PC-9 (cell line): ENCODE results near the gene PEX14. TPM values are rescaled to one million over a fixed set of nuclear protein-coding genes. Genes with fewer than 3 reads are reported as not detected.

ENCODE experiments used
- BruUV-seq: library from RNA; stranded (reverse); fragments of 400-500 nt; replicated peaks from 2 replicates; lab custom pipeline; 2021; lab: Mats Ljungman, UMichigan
- CTCF ChIA-PET: fragments of 300-600 bp; sonication (Branson Sonifier 250); formaldehyde crosslinking; loops from one replicate; lab custom pipeline; 2022; ENCODE audit warnings: antibody characterized with exemption; lab: Charles Lee
- POLR2A ChIA-PET: fragments of 300-600 bp; sonication (Branson Sonifier 250); formaldehyde crosslinking; loops from one replicate; lab custom pipeline; 2022; ENCODE audit warnings: antibody characterized with exemption; ENCODE audit not compliant: unreplicated experiment; lab: Charles Lee
- DNase-seq, 2 experiments: peaks; one replicate each; pipeline versions ENCODE4 v3.0.0 to v3.0.0-alpha.2; 2015 to 2022; ENCODE audit warnings: mixed read lengths in 1 of 2
- H2AFZ ChIP-seq: fragments of 200-600 bp; sonication (generic); 2 replicates; pipeline ENCODE4 v1.8.1; 2017; ENCODE audit warnings: antibody characterized with exemption
- H3F3A ChIP-seq: fragments of 200-600 bp; sonication (generic); 2 replicates; pipeline ENCODE4 v1.8.1; 2017; ENCODE audit warnings: antibody characterized with exemption, mild to moderate bottlenecking, low read depth; ENCODE audit not compliant: insufficient read depth
- H3K27ac ChIP-seq: fragments of 200-600 bp; sonication (generic); 2 replicates; pipeline ENCODE4 v1.6.1; 2016; ENCODE audit warnings: mixed run types
- H3K27me3 ChIP-seq: fragments of 200-600 bp; sonication (generic); 2 replicates; pipeline ENCODE4 v1.6.1; 2016; ENCODE audit warnings: low read depth, mixed run types; ENCODE audit not compliant: insufficient read depth
- H3K36me3 ChIP-seq: fragments of 200-600 bp; sonication (generic); 2 replicates; pipeline ENCODE4 v1.6.1; 2016; ENCODE audit warnings: low read depth, mixed run types
- H3K4me1 ChIP-seq: fragments of 200-600 bp; sonication (generic); replicated peaks from 2 replicates; pipeline ENCODE4 v1.6.1; 2016; ENCODE audit warnings: mixed run types; ENCODE audit not compliant: insufficient read depth
- H3K4me2 ChIP-seq: fragments of 200-600 bp; sonication (generic); 2 replicates; pipeline ENCODE4 v1.6.1; 2017; ENCODE audit warnings: mixed run types
- H3K4me3 ChIP-seq: fragments of 200-600 bp; sonication (generic); 2 replicates; pipeline ENCODE4 v1.6.1; 2016; ENCODE audit warnings: mixed run types
- H3K79me2 ChIP-seq: fragments of 200-600 bp; sonication (generic); 2 replicates; pipeline ENCODE4 v1.6.1; 2017; ENCODE audit warnings: low read depth, mixed run types
- H3K9me2 ChIP-seq: fragments of 200-600 bp; sonication (generic); 2 replicates; pipeline ENCODE4 v1.8.1; 2017; ENCODE audit warnings: mild to moderate bottlenecking; ENCODE audit not compliant: insufficient read depth
- H3K9me3 ChIP-seq: fragments of 200-600 bp; sonication (generic); 2 replicates; pipeline ENCODE4 v1.8.1; 2016; ENCODE audit warnings: low read depth; ENCODE audit not compliant: insufficient read depth
- H4K20me1 ChIP-seq: fragments of 200-600 bp; sonication (generic); 2 replicates; pipeline ENCODE4 v1.8.1; 2017; ENCODE audit not compliant: insufficient read depth
- EZH2 ChIP-seq: fragments of 200-600 bp; sonication (generic); IDR thresholded peaks from 2 replicates; pipeline ENCODE4 v1.8.0; 2017; ENCODE audit warnings: antibody characterized with exemption, low read depth
- intact Hi-C: fragments of 100-400 bp; cut with micrococcal nuclease; formaldehyde crosslinking; loops from one replicate; pipeline ENCODE4 v1.10.0; 2022; ENCODE audit not compliant: unreplicated experiment
- total RNA-seq: library from RNA; stranded (reverse); gene quantifications from 2 replicates; pipeline ENCODE4 v1.2.3, GENCODE V29; 2021
- TF ChIP-seq, protein P1 (sequence below): fragments of 200-600 bp; sonication (generic); conservative IDR thresholded peaks from 2 replicates; pipeline ENCODE4 v1.6.1; 2017; ENCODE audit warnings: mixed run types, antibody characterized with exemption, mild to moderate bottlenecking, moderate library complexity

PEX14 gene
- total RNA-seq, 1 experiment from 2014 or later, result 28.3 TPM

DNA sequence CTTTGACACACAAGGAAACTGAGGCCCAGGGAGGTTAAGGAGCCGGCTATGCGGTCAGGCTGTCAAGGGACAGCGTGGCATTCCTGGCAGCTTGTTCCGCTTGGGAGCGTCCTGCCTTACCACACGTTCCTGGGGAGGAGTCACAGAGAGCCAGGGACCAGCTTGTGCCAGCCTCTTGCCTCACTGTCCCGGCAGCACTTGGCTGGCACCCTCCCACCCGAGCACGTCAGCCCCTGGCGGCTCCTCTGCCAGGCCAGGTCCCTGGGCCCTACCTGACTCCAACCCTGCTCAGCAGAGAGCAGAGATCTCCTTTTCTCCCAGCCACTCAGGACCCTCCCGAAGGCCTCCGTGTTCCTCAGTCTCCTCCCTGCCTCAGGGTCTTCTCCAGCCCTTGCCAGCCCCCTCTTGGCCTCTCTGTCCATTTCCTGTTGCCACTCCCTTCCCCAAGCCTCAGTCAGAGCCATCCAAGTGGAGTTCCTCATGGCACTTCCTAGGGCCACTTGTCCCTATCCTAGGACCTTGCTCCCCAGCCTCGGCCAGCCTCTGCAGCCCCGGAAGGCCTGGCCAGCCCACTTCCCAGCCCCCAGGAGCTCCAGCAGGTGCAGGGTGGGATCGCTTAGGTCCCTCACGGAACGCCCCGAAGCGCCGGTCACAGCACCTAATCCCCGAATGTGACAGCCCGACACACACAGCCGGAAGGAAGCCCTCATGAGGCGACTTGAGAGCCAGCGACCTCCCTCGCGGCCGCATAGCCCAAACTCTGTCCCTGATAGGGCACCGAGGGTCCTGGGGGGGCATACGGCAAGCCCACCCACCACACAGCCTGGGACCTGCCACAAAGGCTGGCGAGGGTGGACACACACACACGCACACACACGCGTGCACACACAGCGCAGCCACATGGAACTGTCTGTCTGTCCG lies 191.4 kb downstream of the PEX14 start:
- CTCF ChIA-PET, result no interaction called here
- TF ChIP-seq, protein P1, sequence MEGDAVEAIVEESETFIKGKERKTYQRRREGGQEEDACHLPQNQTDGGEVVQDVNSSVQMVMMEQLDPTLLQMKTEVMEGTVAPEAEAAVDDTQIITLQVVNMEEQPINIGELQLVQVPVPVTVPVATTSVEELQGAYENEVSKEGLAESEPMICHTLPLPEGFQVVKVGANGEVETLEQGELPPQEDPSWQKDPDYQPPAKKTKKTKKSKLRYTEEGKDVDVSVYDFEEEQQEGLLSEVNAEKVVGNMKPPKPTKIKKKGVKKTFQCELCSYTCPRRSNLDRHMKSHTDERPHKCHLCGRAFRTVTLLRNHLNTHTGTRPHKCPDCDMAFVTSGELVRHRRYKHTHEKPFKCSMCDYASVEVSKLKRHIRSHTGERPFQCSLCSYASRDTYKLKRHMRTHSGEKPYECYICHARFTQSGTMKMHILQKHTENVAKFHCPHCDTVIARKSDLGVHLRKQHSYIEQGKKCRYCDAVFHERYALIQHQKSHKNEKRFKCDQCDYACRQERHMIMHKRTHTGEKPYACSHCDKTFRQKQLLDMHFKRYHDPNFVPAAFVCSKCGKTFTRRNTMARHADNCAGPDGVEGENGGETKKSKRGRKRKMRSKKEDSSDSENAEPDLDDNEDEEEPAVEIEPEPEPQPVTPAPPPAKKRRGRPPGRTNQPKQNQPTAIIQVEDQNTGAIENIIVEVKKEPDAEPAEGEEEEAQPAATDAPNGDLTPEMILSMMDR, result no peak
- no peak for TF ChIP-seq EZH2
- POLR2A ChIA-PET, result no interaction called here
- Histone ChIP-seq H3K4me1 (no peaks in the 10 kb centered on the region), H3F3A (no peaks in the 10 kb centered on the region), H3K4me3 (no peak overlapping the region), H3K9me3 (no peaks in the 10 kb centered on the region), H4K20me1 (no peaks in the 10 kb centered on the region), H2AFZ (no peak overlapping the region), H3K79me2 (no peaks in the 10 kb centered on the region), H3K4me2 (no peak overlapping the region), H3K27ac (no peak overlapping the region), H3K36me3 (no peaks in the 10 kb centered on the region), H3K9me2 (no peaks in the 10 kb centered on the region), H3K27me3 (no peaks in the 10 kb centered on the region)
- no TSS peak for BruUV-seq
- intact Hi-C loops, result no loop called here
- DNase-seq, result no peak

DNA sequence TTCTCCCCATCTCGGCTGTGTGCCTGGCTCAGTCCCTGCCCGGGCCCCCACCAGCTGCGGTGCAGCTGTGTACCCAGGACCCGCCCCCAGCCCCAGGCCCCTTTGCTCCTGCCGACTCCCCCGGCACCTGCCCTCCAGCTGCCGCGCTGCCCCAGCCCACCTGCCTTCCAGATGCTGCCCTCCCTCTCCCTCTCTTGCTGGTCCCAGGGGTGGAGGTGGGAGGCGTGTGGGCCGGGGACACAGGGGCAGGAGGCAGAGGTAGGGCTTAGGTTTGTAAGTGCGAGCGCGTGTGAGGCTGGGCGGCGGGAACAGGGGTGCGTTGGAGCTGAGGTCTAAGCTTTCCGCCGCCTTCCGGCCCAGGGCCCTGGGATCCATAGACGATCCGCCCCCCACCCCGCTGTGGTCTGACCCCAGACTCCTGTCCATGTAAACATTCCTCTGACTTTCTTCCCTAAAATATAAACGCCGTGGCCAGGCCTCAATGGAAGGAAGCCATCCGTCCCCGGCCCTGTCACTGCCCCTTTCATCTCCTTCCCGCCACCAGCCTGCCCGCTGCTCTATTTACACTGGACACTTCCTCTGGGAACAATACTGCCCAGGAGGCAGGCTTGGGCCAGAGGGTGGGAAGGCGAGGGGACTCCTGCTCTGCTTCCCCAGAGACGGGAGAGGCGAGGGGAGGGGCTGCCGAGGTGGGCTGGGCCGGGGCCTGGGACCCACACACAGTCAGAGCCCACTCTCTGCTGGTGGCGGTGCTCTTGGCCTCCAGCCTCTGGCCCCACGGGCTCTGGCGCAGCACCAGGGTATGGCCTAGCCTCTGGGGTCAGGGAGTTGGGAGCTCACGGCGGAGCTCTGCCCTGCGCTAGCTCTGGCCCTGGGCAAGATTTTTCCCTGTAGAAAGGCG lies 193.4 kb downstream of the PEX14 start:
- Histone ChIP-seq H3K9me2 (no peaks in the 10 kb centered on the region), H3K27me3 (no peaks in the 10 kb centered on the region), H3K79me2 (no peaks in the 10 kb centered on the region), H2AFZ (no peak overlapping the region), H3K4me1 (no peaks in the 10 kb centered on the region), H4K20me1 (no peaks in the 10 kb centered on the region), H3F3A (no peaks in the 10 kb centered on the region), H3K4me2 (no peak overlapping the region), H3K4me3 (no peak overlapping the region), H3K9me3 (no peaks in the 10 kb centered on the region), H3K36me3 (no peaks in the 10 kb centered on the region), H3K27ac (no peak overlapping the region)
- CTCF ChIA-PET, result no interaction called here
- POLR2A ChIA-PET, result no interaction called here
- BruUV-seq, result no TSS peak
- intact Hi-C loops, result no loop called here
- DNase-seq, result no peak
- TF ChIP-seq, protein P1, result no peak
- no peak for TF ChIP-seq EZH2

DNA sequence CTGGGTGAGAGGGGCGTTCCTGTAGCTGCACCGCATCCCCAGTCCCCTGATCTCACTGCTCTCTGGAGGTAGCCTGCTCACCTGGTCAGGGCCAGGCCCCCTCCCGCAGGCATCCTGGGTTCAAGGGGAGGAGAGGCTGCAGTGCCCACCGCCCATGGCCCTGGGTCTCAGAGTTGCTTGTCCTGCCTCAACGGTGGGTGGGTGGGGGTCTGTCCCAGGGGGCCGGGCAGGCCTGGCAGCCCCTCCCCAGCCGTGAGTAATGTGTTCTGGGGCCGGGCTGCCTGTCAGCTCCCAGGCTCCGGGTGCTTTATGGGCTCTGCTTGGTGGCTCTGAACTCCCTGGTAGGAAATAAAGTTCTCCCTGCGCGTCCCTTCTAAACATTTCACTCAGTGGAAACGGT lies 194.8 kb downstream of the PEX14 start:
- Histone ChIP-seq H4K20me1 (no peaks in the 10 kb centered on the region), H3K4me1 (no peaks in the 10 kb centered on the region), H3K9me2 (no peaks in the 10 kb centered on the region), H3K4me3 (no peak overlapping the region), H3K36me3 (no peaks in the 10 kb centered on the region), H3K4me2 (no peak overlapping the region), H3F3A (no peaks in the 10 kb centered on the region), H3K27ac (no peak overlapping the region), H3K79me2 (no peaks in the 10 kb centered on the region), H3K27me3 (no peaks in the 10 kb centered on the region), H2AFZ (no peak overlapping the region), H3K9me3 (no peaks in the 10 kb centered on the region)
- DNase-seq, result no peak
- POLR2A ChIA-PET, result no interaction called here
- CTCF ChIA-PET, result no interaction called here
- no TSS peak for BruUV-seq
- intact Hi-C loops, result no loop called here
- TF ChIP-seq, protein P1, result no peak
- TF ChIP-seq EZH2, result no peak
